ENCODE results near the gene ERVK3-1. TPM values are rescaled to one million over a fixed set of nuclear protein-coding genes. Genes with fewer than 3 reads are reported as not detected.

ERVK3-1 gene
- polyA plus RNA-seq, 2 of the 4 experiments (the other 2 are of a cell fraction), result 109 to 142 TPM

DNA sequence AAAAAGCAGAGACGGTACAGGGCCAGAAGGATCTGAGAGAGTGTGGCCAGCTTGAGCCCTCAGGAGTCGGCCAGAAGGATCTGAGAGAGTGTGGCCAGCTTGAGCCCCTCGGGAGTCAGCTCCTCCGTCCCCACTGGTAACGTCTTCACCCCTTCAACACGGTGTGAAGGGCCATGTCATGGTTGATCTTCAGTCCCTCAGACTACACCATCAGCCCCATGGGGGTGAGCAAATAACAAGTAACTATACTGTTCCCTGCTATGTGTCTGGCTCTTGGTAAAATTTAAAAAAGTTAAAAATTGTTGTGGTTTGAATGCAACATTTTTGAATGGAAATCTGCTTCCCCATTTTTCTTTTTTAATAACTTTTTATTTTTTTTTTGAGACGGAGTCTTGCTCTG, 28.0 kb upstream of the ERVK3-1 start:
- Histone ChIP-seq H3K4me1 (no peaks in the 10 kb centered on the region), H3K4me2 (no peak overlapping the region), H3K9me3 (peaks cover 88% of the 10 kb centered on the region), H3K4me3 (no peak overlapping the region), H3K27ac (no peak overlapping the region)
- POLR2A ChIA-PET, result interaction anchor here (2.0 kb wide), 1 partner anchor 85 kb away, joined by 15 read pairs; the partner anchor contains the start of gene ZNF497
- TF ChIP-seq, protein P1, sequence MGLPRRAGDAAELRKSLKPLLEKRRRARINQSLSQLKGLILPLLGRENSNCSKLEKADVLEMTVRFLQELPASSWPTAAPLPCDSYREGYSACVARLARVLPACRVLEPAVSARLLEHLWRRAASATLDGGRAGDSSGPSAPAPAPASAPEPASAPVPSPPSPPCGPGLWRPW (IDR thresholded peaks at IDR 0.05), result no peak
- TF ChIP-seq EHMT2 (IDR thresholded peaks at IDR 0.05; ENCODE audit: low read depth), result no peak
- TF ChIP-seq, protein P2, sequence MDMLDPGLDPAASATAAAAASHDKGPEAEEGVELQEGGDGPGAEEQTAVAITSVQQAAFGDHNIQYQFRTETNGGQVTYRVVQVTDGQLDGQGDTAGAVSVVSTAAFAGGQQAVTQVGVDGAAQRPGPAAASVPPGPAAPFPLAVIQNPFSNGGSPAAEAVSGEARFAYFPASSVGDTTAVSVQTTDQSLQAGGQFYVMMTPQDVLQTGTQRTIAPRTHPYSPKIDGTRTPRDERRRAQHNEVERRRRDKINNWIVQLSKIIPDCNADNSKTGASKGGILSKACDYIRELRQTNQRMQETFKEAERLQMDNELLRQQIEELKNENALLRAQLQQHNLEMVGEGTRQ (IDR thresholded peaks at IDR 0.05), result no peak
- 97% methylated on average over 7 of the region's 7 CpGs for WGBS (ENCODE audit: missing lambda C conversion rate)
- CTCF ChIA-PET, result interaction anchor here (0.5 to 1.9 kb wide), 2 partner anchors 243 to 325 kb away, joined by 5 to 7 read pairs; partner anchors contain the start of gene ZBTB45
- ATAC-seq, result no peak
- no peak for DNase-seq (ENCODE audit: low read depth in 1 of 2, low spot score in 1 of 2)
- no peak for FAIRE-seq

DNA sequence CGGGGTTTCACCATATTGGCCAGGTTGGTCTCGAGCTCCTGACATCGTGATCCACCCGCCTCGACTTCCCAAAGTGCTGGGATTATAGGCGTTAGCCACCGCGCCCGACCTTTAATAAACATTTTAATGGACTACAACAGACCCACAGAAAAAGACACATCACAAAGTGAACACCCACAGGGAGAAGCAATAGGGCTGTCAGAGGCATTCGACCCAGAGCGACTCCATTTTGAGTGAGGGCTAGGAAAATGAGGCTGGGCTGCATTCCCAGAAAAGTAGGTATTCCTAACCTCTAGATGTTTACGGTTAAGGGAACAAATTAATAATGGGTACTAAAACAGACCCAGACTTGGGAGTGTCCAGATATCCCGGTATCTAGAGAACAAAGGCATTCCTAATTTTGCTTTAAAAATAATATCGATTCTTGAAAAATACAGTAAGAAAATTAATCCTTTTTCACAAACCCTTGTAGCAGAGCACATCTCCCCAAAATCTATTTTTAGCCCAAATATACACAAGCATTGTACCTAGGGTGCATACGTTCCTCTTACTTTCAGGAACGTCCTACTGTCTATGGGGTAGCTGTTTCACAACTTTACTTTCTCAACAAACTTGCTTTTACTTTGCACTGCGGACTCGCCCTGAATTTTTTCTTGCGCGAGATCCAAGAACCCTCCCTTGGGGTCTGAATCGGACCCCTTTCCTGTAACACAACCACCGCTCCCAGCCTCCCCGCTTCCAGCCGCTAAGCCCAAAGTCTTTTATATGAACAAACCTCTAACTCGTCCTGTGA, 27.2 kb upstream of the ERVK3-1 start:
- no peak for DNase-seq (ENCODE audit: low read depth in 1 of 2, low spot score in 1 of 2)
- Histone ChIP-seq H3K4me1 (no peaks in the 10 kb centered on the region), H3K4me3 (peak overlapping the region; percentile 85), H3K4me2 (peak overlapping the region; percentile 71), H3K27ac (peak overlapping the region; percentile 81 to 92), H3K9me3 (peaks cover 88% of the 10 kb centered on the region)
- WGBS (ENCODE audit: missing lambda C conversion rate), result 48% methylated on average over 25 of the region's 25 CpGs
- POLR2A ChIA-PET, result interaction anchor here (0.6 to 2.0 kb wide), 9 partner anchors 8 to 103 kb away, joined by 3 to 15 read pairs (median 4); partner anchors contain the start of genes ERVK3-1, ZNF274, ZNF497 and ZNF544
- TF ChIP-seq PHF8 (IDR thresholded peaks at IDR 0.05; ENCODE audit: borderline replicate concordance, low read depth) (peak; percentile 79; the same call in 1 of the 2 replicates), MAFK (IDR thresholded peaks at IDR 0.05; ENCODE audit: partially characterized antibody) (peak; percentile 10), MAZ (IDR thresholded peaks at IDR 0.05; ENCODE audit: borderline replicate concordance, low read depth, low read length) (no peak), POLR2A (IDR thresholded peaks at IDR 0.05; ENCODE audit: low read length) (no peak), HOXB13 (CRISPR knock-in tag; IDR thresholded peaks at IDR 0.05; ENCODE audit: low read depth) (peak; percentile 60; the same call in 1 of the 2 replicates), JUN (IDR thresholded peaks at IDR 0.05) (no peak)
- TF ChIP-seq, protein P3, sequence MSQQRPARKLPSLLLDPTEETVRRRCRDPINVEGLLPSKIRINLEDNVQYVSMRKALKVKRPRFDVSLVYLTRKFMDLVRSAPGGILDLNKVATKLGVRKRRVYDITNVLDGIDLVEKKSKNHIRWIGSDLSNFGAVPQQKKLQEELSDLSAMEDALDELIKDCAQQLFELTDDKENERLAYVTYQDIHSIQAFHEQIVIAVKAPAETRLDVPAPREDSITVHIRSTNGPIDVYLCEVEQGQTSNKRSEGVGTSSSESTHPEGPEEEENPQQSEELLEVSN (IDR thresholded peaks at IDR 0.05; ENCODE audit: borderline replicate concordance, low read depth), result no peak; the same call in 1 of the 2 replicates
- peak in 1 of 2 experiments; percentile 6; a peak in 3 of 6 replicates for ATAC-seq
- no peak for FAIRE-seq
- CTCF ChIA-PET, result interaction anchor here (0.6 kb wide), 1 partner anchor 251 kb away, joined by 3 read pairs; no protein-coding TSS in a partner anchor

DNA sequence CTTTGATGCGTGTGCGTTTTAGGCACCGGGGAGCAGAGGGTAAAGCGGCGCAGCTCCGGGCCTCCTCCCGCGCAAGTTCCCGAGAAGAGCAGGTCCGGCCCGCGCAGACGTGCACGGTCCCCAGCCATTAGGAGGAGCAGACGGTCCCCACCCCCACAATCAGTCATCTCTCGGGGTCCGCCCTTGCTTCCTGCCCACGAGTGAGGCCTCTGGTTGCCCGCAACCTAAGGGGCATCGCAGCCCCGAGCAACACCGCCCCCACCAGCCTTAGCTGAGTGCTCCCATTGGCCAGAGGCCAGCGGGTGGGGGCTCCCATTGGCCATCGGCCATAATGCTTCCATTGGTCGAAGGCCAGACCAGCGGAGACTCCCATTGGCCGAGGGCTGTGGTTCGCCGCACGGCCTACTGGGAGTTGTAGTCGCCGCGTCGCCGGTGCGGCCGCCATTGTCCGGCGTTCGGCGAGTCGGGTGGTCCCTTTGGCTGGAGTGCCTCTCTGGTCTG, 26.6 kb upstream of the ERVK3-1 start, which contains the start of gene ZNF8:
Gene ZNF8 (plus strand): TSS at position 415 of the 501 bp plus-strand sequence. CDS start 127 bp downstream, outside the sequence.
- 2% methylated on average over 21 of the region's 42 CpGs for WGBS (ENCODE audit: missing lambda C conversion rate)
- ChIA-PET CTCF (interaction anchor here (0.6 kb wide), 1 partner anchor 251 kb away, joined by 3 read pairs; no protein-coding TSS in a partner anchor), POLR2A (interaction anchor here (0.6 to 2.0 kb wide), 9 partner anchors 9 to 103 kb away, joined by 3 to 15 read pairs (median 4); partner anchors contain the start of genes ERVK3-1, ZNF274, ZNF497 and ZNF544)
- H3K27ac ChIP-seq, result peak within 1 kb of the TSS; percentile 89 to 92
- H3K9me3 ChIP-seq, result peaks cover 86% of the 10 kb centered on the region
- ATAC-seq, result peak; percentile 97 to 98
- peak; percentile 39 for FAIRE-seq
- H3K4me1 ChIP-seq, result no peaks in the 10 kb centered on the region
- peak within 1 kb of the TSS; percentile 91 for H3K4me2 ChIP-seq
- H3K4me3 ChIP-seq, result peak within 1 kb of the TSS; percentile 85
- DNase-seq (ENCODE audit: low read depth in 1 of 2, low spot score in 1 of 2), result peak; percentile 100
- TF ChIP-seq EP300 (IDR thresholded peaks at IDR 0.05) (no peak), TFCP2L1 (CRISPR knock-in tag; IDR thresholded peaks at IDR 0.05) (0 out of 2 replicates have a peak, but pooled peaks have one; percentile 9), MYC (IDR thresholded peaks at IDR 0.05; ENCODE audit: borderline replicate concordance, low read length) (peak; percentile 79), CEBPB (IDR thresholded peaks at IDR 0.05) (no peak; a peak in 1 of 4 replicates), SMC3 (IDR thresholded peaks at IDR 0.05) (0 out of 3 replicates have a peak, but pooled peaks have one; percentile 8), TP53 (CRISPR knock-in tag; IDR thresholded peaks at IDR 0.05) (no peak), ZFP36 (IDR thresholded peaks at IDR 0.05; ENCODE audit: borderline replicate concordance, partially characterized antibody) (no peak), RAD21 (conservative IDR thresholded peaks at IDR 0.05 in 1 of 2, IDR thresholded peaks at IDR 0.05 in 1 of 2) (0 out of 5 replicates have a peak, but pooled peaks of 1 of the 2 experiments have one; percentile 10), JUN (IDR thresholded peaks at IDR 0.05) (peak; percentile 76 to 82; a peak in 3 of 5 replicates), MAZ (IDR thresholded peaks at IDR 0.05; ENCODE audit: borderline replicate concordance, low read depth, low read length) (peak; percentile 73; the same call in 1 of the 2 replicates), HOXB5 (CRISPR knock-in tag; IDR thresholded peaks at IDR 0.05) (peak; percentile 84), POLR2A (IDR thresholded peaks at IDR 0.05; ENCODE audit: low read length) (peak; percentile 71), GATA3 (IDR thresholded peaks at IDR 0.05; ENCODE audit: borderline replicate concordance) (no peak), CHD2 (IDR thresholded peaks at IDR 0.05; ENCODE audit: low read length, partially characterized antibody) (peak; percentile 55)
- TF ChIP-seq, protein P4, sequence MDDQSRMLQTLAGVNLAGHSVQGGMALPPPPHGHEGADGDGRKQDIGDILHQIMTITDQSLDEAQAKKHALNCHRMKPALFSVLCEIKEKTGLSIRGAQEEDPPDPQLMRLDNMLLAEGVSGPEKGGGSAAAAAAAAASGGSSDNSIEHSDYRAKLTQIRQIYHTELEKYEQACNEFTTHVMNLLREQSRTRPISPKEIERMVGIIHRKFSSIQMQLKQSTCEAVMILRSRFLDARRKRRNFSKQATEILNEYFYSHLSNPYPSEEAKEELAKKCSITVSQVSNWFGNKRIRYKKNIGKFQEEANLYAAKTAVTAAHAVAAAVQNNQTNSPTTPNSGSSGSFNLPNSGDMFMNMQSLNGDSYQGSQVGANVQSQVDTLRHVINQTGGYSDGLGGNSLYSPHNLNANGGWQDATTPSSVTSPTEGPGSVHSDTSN (IDR thresholded peaks at IDR 0.05), result peak; percentile 38
- TF ChIP-seq, protein P3 (IDR thresholded peaks at IDR 0.05; ENCODE audit: borderline replicate concordance, low read depth), result peak; percentile 7; the same call in 1 of the 2 replicates
- TF ChIP-seq, protein P2 (IDR thresholded peaks at IDR 0.05), result peak; percentile 28; the same call in 1 of the 2 replicates
- TF ChIP-seq, protein P5, sequence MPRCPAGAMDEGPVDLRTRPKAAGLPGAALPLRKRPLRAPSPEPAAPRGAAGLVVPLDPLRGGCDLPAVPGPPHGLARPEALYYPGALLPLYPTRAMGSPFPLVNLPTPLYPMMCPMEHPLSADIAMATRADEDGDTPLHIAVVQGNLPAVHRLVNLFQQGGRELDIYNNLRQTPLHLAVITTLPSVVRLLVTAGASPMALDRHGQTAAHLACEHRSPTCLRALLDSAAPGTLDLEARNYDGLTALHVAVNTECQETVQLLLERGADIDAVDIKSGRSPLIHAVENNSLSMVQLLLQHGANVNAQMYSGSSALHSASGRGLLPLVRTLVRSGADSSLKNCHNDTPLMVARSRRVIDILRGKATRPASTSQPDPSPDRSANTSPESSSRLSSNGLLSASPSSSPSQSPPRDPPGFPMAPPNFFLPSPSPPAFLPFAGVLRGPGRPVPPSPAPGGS (IDR thresholded peaks at IDR 0.05), result peak; percentile 46; the same call in 1 of the 3 replicates
